Neural cell (in vitro differentiated cells): ENCODE data around the gene RGR.

Source experiments
- EZH2 ChIP-seq: fragments of 200-600, 300-800 bp; shearing (Covaris generic), sonication (generic); IDR thresholded peaks from 2 replicates; pipeline ENCODE4 v1.6.1; 2014; ENCODE audit warnings: antibody characterized with exemption, low read length, borderline replicate concordance, mild to moderate bottlenecking; ENCODE audit not compliant: insufficient read depth, poor library complexity, severe bottlenecking
- POLR2AphosphoS5 ChIP-seq: IDR thresholded peaks from 2 replicates; pipeline ENCODE4 v1.6.1; 2012
- TF ChIP-seq, protein P1 (sequence below): fragments of 450-650 bp; IDR thresholded peaks from 2 replicates; pipeline ENCODE4 v1.5.1; 2014; ENCODE audit warnings: antibody characterized with exemption, mild to moderate bottlenecking, moderate library complexity; ENCODE audit not compliant: poor library complexity, severe bottlenecking

DNA sequence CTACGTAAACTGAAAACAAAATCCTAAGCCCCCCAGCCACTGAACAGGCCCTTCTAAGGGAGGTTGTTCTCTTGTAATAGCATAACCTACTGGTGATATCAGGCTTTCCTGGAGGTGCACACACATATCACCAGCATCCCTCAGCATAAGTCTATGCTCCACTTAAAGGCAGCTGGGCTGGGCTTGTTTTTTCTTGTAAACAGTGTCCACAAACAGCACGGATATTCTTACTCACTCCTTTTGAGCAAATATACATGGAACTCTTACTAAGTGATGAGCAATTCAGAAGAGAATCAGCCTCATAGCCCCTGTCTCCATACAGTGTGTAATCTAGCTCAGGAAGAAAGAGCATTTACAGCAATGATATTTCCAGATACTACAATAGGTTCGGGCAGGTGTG, 5.9 kb upstream of the RGR start:
- TF ChIP-seq POLR2AphosphoS5 (no peak), EZH2 (no peak)
- TF ChIP-seq, protein P1, sequence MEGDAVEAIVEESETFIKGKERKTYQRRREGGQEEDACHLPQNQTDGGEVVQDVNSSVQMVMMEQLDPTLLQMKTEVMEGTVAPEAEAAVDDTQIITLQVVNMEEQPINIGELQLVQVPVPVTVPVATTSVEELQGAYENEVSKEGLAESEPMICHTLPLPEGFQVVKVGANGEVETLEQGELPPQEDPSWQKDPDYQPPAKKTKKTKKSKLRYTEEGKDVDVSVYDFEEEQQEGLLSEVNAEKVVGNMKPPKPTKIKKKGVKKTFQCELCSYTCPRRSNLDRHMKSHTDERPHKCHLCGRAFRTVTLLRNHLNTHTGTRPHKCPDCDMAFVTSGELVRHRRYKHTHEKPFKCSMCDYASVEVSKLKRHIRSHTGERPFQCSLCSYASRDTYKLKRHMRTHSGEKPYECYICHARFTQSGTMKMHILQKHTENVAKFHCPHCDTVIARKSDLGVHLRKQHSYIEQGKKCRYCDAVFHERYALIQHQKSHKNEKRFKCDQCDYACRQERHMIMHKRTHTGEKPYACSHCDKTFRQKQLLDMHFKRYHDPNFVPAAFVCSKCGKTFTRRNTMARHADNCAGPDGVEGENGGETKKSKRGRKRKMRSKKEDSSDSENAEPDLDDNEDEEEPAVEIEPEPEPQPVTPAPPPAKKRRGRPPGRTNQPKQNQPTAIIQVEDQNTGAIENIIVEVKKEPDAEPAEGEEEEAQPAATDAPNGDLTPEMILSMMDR: no peak
